K562 (cell line): ENCODE measurements around the gene LCLAT1. TPM values are rescaled to one million over a fixed set of nuclear protein-coding genes. Genes with fewer than 3 reads are reported as not detected.

Source experiments
- AFF4 ChIP-seq: sonication (generic); formaldehyde crosslinking; IDR thresholded peaks from 2 replicates; pipeline ENCODE4 v1.8.0; 2023; ENCODE audit warnings: mild to moderate bottlenecking, missing genetic modification reagents
- CBX1 ChIP-seq: sonication (generic); IDR thresholded peaks from 2 replicates; pipeline ENCODE4 v1.6.1; 2016; ENCODE audit warnings: antibody characterized with exemption, low read depth, mild to moderate bottlenecking
- DIDO1 ChIP-seq: fragments of 450-650 bp; IDR thresholded peaks from 2 replicates; pipeline ENCODE4 v1.6.1; 2016; ENCODE audit warnings: low read depth, missing biosample characterization, missing genetic modification characterization
- ELF1 ChIP-seq: fragments of 200-800 bp; sonication (Bioruptor generic); IDR thresholded peaks from 2 replicates; pipeline ENCODE4 v1.6.1; 2016; ENCODE audit warnings: missing genetic modification characterization, missing compliant biosample characterization
- NFIC ChIP-seq: fragments of 450-650 bp; IDR thresholded peaks from 2 replicates; pipeline ENCODE4 v1.6.1; 2017; ENCODE audit warnings: mild to moderate bottlenecking, inconsistent platforms
- NKRF ChIP-seq: fragments of 450-650 bp; IDR thresholded peaks from 2 replicates; pipeline ENCODE4 v1.6.1; 2016; ENCODE audit warnings: borderline replicate concordance
- RBM22 ChIP-seq: fragments of 200-400 bp; formaldehyde crosslinking; IDR thresholded peaks from 2 replicates; pipeline ENCODE4 v1.6.1; 2018; ENCODE audit warnings: low read length, low read depth; ENCODE audit not compliant: poor library complexity, severe bottlenecking
- XRCC3 ChIP-seq: fragments of 450-650 bp; IDR thresholded peaks from 2 replicates; pipeline ENCODE4 v1.6.1; 2017; ENCODE audit warnings: mild to moderate bottlenecking, moderate library complexity
- ZKSCAN3 ChIP-seq: fragments of 250-450 bp; sonication (Bioruptor Pico); IDR thresholded peaks from 2 replicates; pipeline ENCODE4 v1.4.0; 2020
- ZNF263 ChIP-seq: sonication (generic); formaldehyde crosslinking; IDR thresholded peaks from 2 replicates; pipeline ENCODE4 v1.8.0; 2022; ENCODE audit warnings: mild to moderate bottlenecking, missing genetic modification reagents, borderline replicate concordance
- ZNF347 ChIP-seq: fragments of 450-650 bp; formaldehyde crosslinking; IDR thresholded peaks from 2 replicates; pipeline ENCODE4 v1.4.0; 2020; ENCODE audit warnings: low read depth, mild to moderate bottlenecking, moderate library complexity
- ZNF449 ChIP-seq: fragments of 250-450 bp; sonication (Bioruptor Pico); IDR thresholded peaks from 2 replicates; pipeline ENCODE4 v1.8.0; 2022; ENCODE audit warnings: moderate library complexity, mild to moderate bottlenecking, inconsistent platforms
- polyA plus RNA-seq, 8 experiments: library from polyadenylated mRNA; depleted of rRNA in 4 of 8; stranded (reverse) in 5 of 8; unstranded in 3 of 8; fragments of >200 nt; fragmentation: Nextera tagmentation in 2 of 8; fragmentation: Illumina TruSeq in 1 of 8; extraction: Ambion mirVana in 2 of 8; extraction: Trizol in 1 of 8; gene quantifications; 2 replicates each; pipeline versions ENCODE4 v1.2.1 to v1.2.3, GENCODE V29; 2011 to 2014; ENCODE audit warnings: inconsistent platforms in 1 of 8, missing spikeins in 1 of 8
- total RNA-seq, 7 experiments: library from RNA; depleted of rRNA in 6 of 7; stranded (reverse); fragments of >200 nt in 6 of 7; fragmentation: Illumina TruSeq in 2 of 7; extraction: Trizol in 2 of 7; gene quantifications; 2 replicates each; pipeline versions ENCODE4 v1.2.1 to v1.2.3, GENCODE V29; 2011 to 2021; ENCODE audit warnings: low replicate concordance in 1 of 7
- TF ChIP-seq, protein P1 (sequence below): fragments of 250-450 bp; sonication (Bioruptor Pico); IDR thresholded peaks from 2 replicates; pipeline ENCODE4 v1.5.0; 2021
- TF ChIP-seq, protein P2 (sequence below): fragments of 450-650 bp; conservative IDR thresholded peaks from 2 replicates; pipeline ENCODE4 v1.6.1; 2016; ENCODE audit warnings: missing genetic modification characterization, low read depth, mild to moderate bottlenecking, missing compliant biosample characterization, moderate library complexity
- TF ChIP-seq, protein P3 (sequence below): sonication (generic); formaldehyde crosslinking; IDR thresholded peaks from 2 replicates; pipeline ENCODE4 v1.8.1; 2023; ENCODE audit warnings: mild to moderate bottlenecking, missing genetic modification reagents, moderate library complexity

The LCLAT1 gene
- total and polyA plus RNA-seq, 9 of the 15 experiments (the other 6 are each of a cell fraction or from before 2014, with no cell fraction given) = 8.9 to 63.3 (median 25.4) TPM

DNA sequence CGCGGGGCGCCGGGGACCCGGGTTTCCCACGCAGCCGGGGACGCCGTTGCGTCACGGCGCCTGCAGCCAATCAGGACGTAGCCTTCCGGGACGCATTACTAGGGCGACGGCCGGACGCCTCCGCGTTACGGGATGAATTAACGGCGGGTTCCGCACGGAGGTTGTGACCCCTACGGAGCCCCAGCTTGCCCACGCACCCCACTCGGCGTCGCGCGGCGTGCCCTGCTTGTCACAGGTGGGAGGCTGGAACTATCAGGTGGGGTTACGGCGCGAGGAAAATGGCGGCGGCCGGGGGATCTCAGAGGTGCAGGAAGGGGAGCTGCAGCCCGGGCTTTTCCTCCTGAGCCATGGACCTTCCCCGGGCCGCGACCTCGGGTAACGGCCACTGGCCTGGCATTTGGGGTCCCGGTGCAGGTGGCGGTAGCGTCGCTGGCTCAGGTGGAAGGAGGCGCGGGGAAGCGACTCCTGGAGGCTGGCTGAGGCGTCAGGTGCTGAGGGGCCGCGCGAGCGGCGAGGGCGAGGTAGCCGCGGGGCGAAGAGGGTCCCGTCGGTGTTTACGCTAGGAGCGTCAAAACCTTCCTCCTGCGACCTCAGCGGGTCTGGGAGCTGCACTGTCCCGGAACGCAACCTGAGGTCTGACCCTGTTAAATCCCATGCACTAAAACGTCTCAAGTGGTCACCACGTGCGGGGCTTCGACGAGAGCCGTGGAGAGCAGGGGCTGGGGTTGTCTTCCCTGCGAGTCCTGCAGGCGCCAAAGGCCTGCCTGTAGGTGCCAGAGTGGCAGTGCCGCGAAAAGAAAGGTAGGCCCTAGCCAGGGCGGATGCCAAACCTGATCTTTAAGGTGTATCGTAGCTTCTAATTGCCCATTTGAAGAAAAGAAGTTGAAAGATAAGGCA is at the start of gene LCLAT1 (continued):
- TF ChIP-seq AFF4 (CRISPR knock-in tag) (peak; percentile 89), ZNF347 (CRISPR knock-in tag) (no peak), CBX1 (peak; percentile 53; the same call in 1 of the 2 replicates), ELF1 (0 out of 2 replicates have a peak, but pooled peaks have one; percentile 17), ZNF263 (CRISPR knock-in tag) (no peak; the same call in 1 of the 2 replicates), DIDO1 (tag) (peak; percentile 73; the same call in 1 of the 2 replicates), NKRF (peak; percentile 73; the same call in 1 of the 2 replicates), ZKSCAN3 (CRISPR knock-in tag) (no peak), RBM22 (no peak), NFIC (peak; percentile 23; the same call in 1 of the 2 replicates), ZNF449 (CRISPR knock-in tag) (no peak), XRCC3 (no peak)
- TF ChIP-seq, protein P1, sequence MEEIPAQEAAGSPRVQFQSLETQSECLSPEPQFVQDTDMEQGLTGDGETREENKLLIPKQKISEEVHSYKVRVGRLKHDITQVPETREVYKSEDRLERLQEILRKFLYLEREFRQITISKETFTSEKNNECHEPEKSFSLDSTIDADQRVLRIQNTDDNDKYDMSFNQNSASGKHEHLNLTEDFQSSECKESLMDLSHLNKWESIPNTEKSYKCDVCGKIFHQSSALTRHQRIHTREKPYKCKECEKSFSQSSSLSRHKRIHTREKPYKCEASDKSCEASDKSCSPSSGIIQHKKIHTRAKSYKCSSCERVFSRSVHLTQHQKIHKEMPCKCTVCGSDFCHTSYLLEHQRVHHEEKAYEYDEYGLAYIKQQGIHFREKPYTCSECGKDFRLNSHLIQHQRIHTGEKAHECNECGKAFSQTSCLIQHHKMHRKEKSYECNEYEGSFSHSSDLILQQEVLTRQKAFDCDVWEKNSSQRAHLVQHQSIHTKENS (CRISPR knock-in tag) = no peak
- TF ChIP-seq, protein P2, sequence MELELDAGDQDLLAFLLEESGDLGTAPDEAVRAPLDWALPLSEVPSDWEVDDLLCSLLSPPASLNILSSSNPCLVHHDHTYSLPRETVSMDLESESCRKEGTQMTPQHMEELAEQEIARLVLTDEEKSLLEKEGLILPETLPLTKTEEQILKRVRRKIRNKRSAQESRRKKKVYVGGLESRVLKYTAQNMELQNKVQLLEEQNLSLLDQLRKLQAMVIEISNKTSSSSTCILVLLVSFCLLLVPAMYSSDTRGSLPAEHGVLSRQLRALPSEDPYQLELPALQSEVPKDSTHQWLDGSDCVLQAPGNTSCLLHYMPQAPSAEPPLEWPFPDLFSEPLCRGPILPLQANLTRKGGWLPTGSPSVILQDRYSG (tag) = no peak; the same call in 1 of the 2 replicates
- TF ChIP-seq, protein P3, sequence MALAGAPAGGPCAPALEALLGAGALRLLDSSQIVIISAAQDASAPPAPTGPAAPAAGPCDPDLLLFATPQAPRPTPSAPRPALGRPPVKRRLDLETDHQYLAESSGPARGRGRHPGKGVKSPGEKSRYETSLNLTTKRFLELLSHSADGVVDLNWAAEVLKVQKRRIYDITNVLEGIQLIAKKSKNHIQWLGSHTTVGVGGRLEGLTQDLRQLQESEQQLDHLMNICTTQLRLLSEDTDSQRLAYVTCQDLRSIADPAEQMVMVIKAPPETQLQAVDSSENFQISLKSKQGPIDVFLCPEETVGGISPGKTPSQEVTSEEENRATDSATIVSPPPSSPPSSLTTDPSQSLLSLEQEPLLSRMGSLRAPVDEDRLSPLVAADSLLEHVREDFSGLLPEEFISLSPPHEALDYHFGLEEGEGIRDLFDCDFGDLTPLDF (CRISPR knock-in tag) = peak; percentile 91; the same call in 1 of the 2 replicates
